K562 (cell line): ENCODE results near the gene MRNIP. TPM values are rescaled to one million over a fixed set of nuclear protein-coding genes. Genes with fewer than 3 reads are reported as not detected.
A peak's percentile ranks its signal among the peaks of the same experiment; 100 is the strongest.

Experiments
- ATAC-seq: fragments of 200-7000 bp; cut with Tn5 transposase; 3 replicates; pipeline ENCODE4 v1.9.1; 2020; ENCODE audit warnings: moderate library complexity
- BruUV-seq: library from RNA; stranded (reverse); fragments of 400-500 nt; replicated peaks from 2 replicates; lab custom pipeline; 2021; lab: Mats Ljungman, UMichigan
- CTCF ChIA-PET: fragments of 300-600 bp; formaldehyde crosslinking; extraction: SDS; loops from one replicate; lab custom pipeline; 2021; ENCODE audit warnings: low intra/inter-chr PET ratio; lab: Yijun Ruan, JAX
- POLR2A ChIA-PET: fragments of 300-600, 350-650 bp; sonication (Branson Sonifier 250); formaldehyde crosslinking; extraction: SDS; loops from one replicate; lab custom pipeline; 2021; ENCODE audit warnings: antibody characterized with exemption, inconsistent platforms; lab: Yijun Ruan, JAX
- DNase-seq, 4 experiments: peaks; one replicate each; pipeline versions ENCODE4 v3.0.0 to v3.0.0-alpha.2; 2011 to 2018; ENCODE audit warnings: low spot score in 3 of 4, mixed read lengths in 3 of 4; ENCODE audit errors: extremely low read depth in 1 of 4
- FAIRE-seq: peaks from 2 replicates; lab custom pipeline; 2011; peaks lifted over from hg19 to GRCh38; lab: Jason Lieb, UNC
- H2AFZ ChIP-seq: 2 replicates; pipeline ENCODE4 v1.6.0; 2011; ENCODE audit warnings: low read depth, low read length, control low read depth, inconsistent platforms
- H3K27ac ChIP-seq: fragments of 200-600 bp; 3 replicates; pipeline ENCODE4 v1.8.0; 2011; ENCODE audit warnings: low read depth, mild to moderate bottlenecking, control low read depth, inconsistent platforms, low read length, moderate library complexity, mixed read lengths; ENCODE audit errors: extremely low read depth
- H3K27me3 ChIP-seq, 2 experiments: fragments of 300-600 bp in 1 of 2; 2 replicates in 1 of 2; 3 replicates in 1 of 2; pipeline versions ENCODE4 v1.6.0 to v1.8.0; 2011; ENCODE audit warnings: inconsistent platforms in 2 of 2, low read length in 2 of 2, mild to moderate bottlenecking in 1 of 2, mixed read lengths in 1 of 2, moderate library complexity in 1 of 2; ENCODE audit not compliant: control insufficient read depth in 2 of 2, insufficient read depth in 2 of 2
- H3K36me3 ChIP-seq: fragments of 300-600 bp; 3 replicates; pipeline ENCODE4 v1.8.0; 2011; ENCODE audit warnings: mild to moderate bottlenecking, low read length, inconsistent platforms; ENCODE audit not compliant: control insufficient read depth, insufficient read depth
- H3K4me1 ChIP-seq, 2 experiments: fragments of 200-600 bp in 1 of 2; replicated peaks in 1 of 2; 2 replicates in 1 of 2; 3 replicates in 1 of 2; pipeline versions ENCODE4 v1.5.1 to v1.8.0; 2011; ENCODE audit warnings: inconsistent platforms in 2 of 2, low read length in 2 of 2, mild to moderate bottlenecking in 1 of 2, mixed read lengths in 1 of 2, moderate library complexity in 1 of 2; ENCODE audit not compliant: control insufficient read depth in 2 of 2, insufficient read depth in 2 of 2
- H3K4me2 ChIP-seq: 2 replicates; pipeline ENCODE4 v1.6.1; 2011; ENCODE audit warnings: low read length, control low read depth, inconsistent platforms, mixed read lengths; ENCODE audit not compliant: insufficient read depth
- H3K4me3 ChIP-seq: fragments of 200-600 bp; sonication (generic), shearing (Covaris generic); 2 replicates; pipeline ENCODE4 v1.5.1; 2016; ENCODE audit warnings: control low read depth, inconsistent platforms
- H3K79me2 ChIP-seq: fragments of 200-600 bp; 3 replicates; pipeline ENCODE4 v1.8.0; 2011; ENCODE audit warnings: low read length, inconsistent platforms; ENCODE audit not compliant: control insufficient read depth, insufficient read depth
- H3K9ac ChIP-seq, 2 experiments: 2 replicates each; pipeline versions ENCODE4 v1.6.0 to v1.6.1; 2011; ENCODE audit warnings: low read depth in 2 of 2, low read length in 2 of 2, control low read depth in 1 of 2, inconsistent platforms in 1 of 2, mild to moderate bottlenecking in 1 of 2, mixed read lengths in 1 of 2; ENCODE audit not compliant: insufficient read depth in 1 of 2
- H3K9me1 ChIP-seq: one replicate; pipeline ENCODE4 v1.6.0; 2011; ENCODE audit warnings: inconsistent platforms, mild to moderate bottlenecking, low read length, moderate library complexity; ENCODE audit not compliant: control insufficient read depth, insufficient read depth
- H3K9me3 ChIP-seq: replicated peaks from 2 replicates; pipeline ENCODE4 v1.5.1; 2011; ENCODE audit warnings: low read depth, low read length, inconsistent platforms; ENCODE audit not compliant: control insufficient read depth, insufficient read depth
- H4K20me1 ChIP-seq: replicated peaks from 2 replicates; pipeline ENCODE4 v1.6.1; 2011; ENCODE audit warnings: low read length, inconsistent platforms, mixed read lengths; ENCODE audit not compliant: control insufficient read depth, insufficient read depth
- ARID3A ChIP-seq: IDR thresholded peaks from 2 replicates; pipeline ENCODE4 v1.6.1; 2012; ENCODE audit warnings: low read depth, low read length, improper control_type of control experiment, borderline replicate concordance
- ATF6 ChIP-seq: sonication (generic); formaldehyde crosslinking; IDR thresholded peaks from 2 replicates; pipeline ENCODE4 v1.4.0; 2020; ENCODE audit warnings: mild to moderate bottlenecking, missing genetic modification reagents
- CBX2 ChIP-seq: fragments of 200-600 bp; sonication (generic); IDR thresholded peaks from one replicate; pipeline ENCODE4 v1.6.1; 2012; ENCODE audit warnings: mild to moderate bottlenecking, low read length, inconsistent platforms; ENCODE audit not compliant: insufficient read depth, poor library complexity, severe bottlenecking
- CHD1 ChIP-seq: fragments of 200-600 bp; sonication (generic); IDR thresholded peaks from one replicate; pipeline ENCODE4 v1.6.1; 2012; ENCODE audit warnings: mild to moderate bottlenecking, moderate library complexity, low read length, inconsistent platforms
- E2F5 ChIP-seq: sonication (generic); formaldehyde crosslinking; IDR thresholded peaks from 2 replicates; pipeline ENCODE4 v1.8.0; 2022; ENCODE audit warnings: mild to moderate bottlenecking, missing genetic modification reagents
- FOXM1 ChIP-seq, 2 experiments: fragments of 450-650 bp in 1 of 2; sonication (generic) in 1 of 2; formaldehyde crosslinking in 1 of 2; IDR thresholded peaks; 2 replicates each; pipeline versions ENCODE4 v1.6.1 to v1.9.0; 2017 to 2022; ENCODE audit warnings: low read depth in 2 of 2, mild to moderate bottlenecking in 2 of 2, missing genetic modification reagents in 1 of 2, moderate library complexity in 1 of 2
- HIVEP1 ChIP-seq: fragments of 250-450 bp; sonication (Bioruptor Pico); IDR thresholded peaks from 2 replicates; pipeline ENCODE4 v1.4.0; 2020; ENCODE audit warnings: mild to moderate bottlenecking
- HNRNPLL ChIP-seq: fragments of 200-400 bp; formaldehyde crosslinking; IDR thresholded peaks from 2 replicates; pipeline ENCODE4 v1.6.1; 2017; ENCODE audit warnings: low read length, low read depth, mild to moderate bottlenecking; ENCODE audit not compliant: poor library complexity, severe bottlenecking
- KAT2B ChIP-seq: IDR thresholded peaks from one replicate; pipeline ENCODE4 v1.6.1; 2012; ENCODE audit warnings: low read depth, mild to moderate bottlenecking, control low read depth, inconsistent platforms, low read length, moderate library complexity
- NEUROD1 ChIP-seq: fragments of 150-350 bp; IDR thresholded peaks from 2 replicates; pipeline ENCODE4 v1.6.1; 2014; ENCODE audit warnings: borderline replicate concordance, low read length, low read depth; ENCODE audit not compliant: partially characterized antibody
- NFIX ChIP-seq: fragments of 250-450 bp; sonication (Bioruptor Pico); IDR thresholded peaks from 2 replicates; pipeline ENCODE4 v1.4.0; 2020; ENCODE audit warnings: low read depth, mild to moderate bottlenecking, moderate library complexity
- RCOR1 ChIP-seq, 2 experiments: IDR thresholded peaks; 2 replicates each; pipeline ENCODE4 v1.6.1; 2012; ENCODE audit warnings: low read depth in 2 of 2, low read length in 2 of 2, borderline replicate concordance in 1 of 2, improper control_type of control experiment in 1 of 2
- SIRT6 ChIP-seq: IDR thresholded peaks from one replicate; pipeline ENCODE4 v1.6.1; 2012; ENCODE audit warnings: low read depth, mild to moderate bottlenecking, control low read depth, inconsistent platforms, low read length, moderate library complexity
- TCF3 ChIP-seq: sonication (generic); formaldehyde crosslinking; IDR thresholded peaks from 2 replicates; pipeline ENCODE4 v1.4.0; 2020; ENCODE audit warnings: mild to moderate bottlenecking, missing genetic modification reagents
- ZNF316 ChIP-seq: fragments of 450-650 bp; IDR thresholded peaks from 2 replicates; pipeline ENCODE4 v1.6.1; 2016
- ZNF780A ChIP-seq: fragments of 250-450 bp; sonication (Bioruptor Pico); IDR thresholded peaks from 2 replicates; pipeline ENCODE4 v1.5.0; 2021; ENCODE audit warnings: mild to moderate bottlenecking
- WGBS: fragments of 100-300 bp; shearing (Covaris generic); methylation state at CpG from one replicate; pipeline ENCODE4 v1.1.6; 2016; ENCODE audit warnings: low coverage, mixed read lengths; ENCODE audit not compliant: insufficient coverage; ENCODE audit errors: missing lambda C conversion rate; 5-methylcytosine and 5-hydroxymethylcytosine counted together
- in situ Hi-C: fragments of 300-500 bp; cut with MboI; formaldehyde crosslinking; loops from 4 replicates; pipeline ENCODE4 v1.15.0; 2018; ENCODE audit warnings: inconsistent platforms, mixed read lengths
- intact Hi-C: fragments of 100-400 bp; cut with micrococcal nuclease; formaldehyde crosslinking; loops from 2 replicates; pipeline ENCODE4 v1.14.2; 2022
- polyA plus RNA-seq, 8 experiments: library from polyadenylated mRNA; depleted of rRNA in 4 of 8; stranded (reverse) in 5 of 8; unstranded in 3 of 8; fragments of >200 nt; fragmentation: Nextera tagmentation in 2 of 8; fragmentation: Illumina TruSeq in 1 of 8; extraction: Ambion mirVana in 2 of 8; extraction: Trizol in 1 of 8; gene quantifications; 2 replicates each; pipeline versions ENCODE4 v1.2.1 to v1.2.3, GENCODE V29; 2011 to 2014; ENCODE audit warnings: inconsistent platforms in 1 of 8, missing spikeins in 1 of 8
- total RNA-seq, 7 experiments: library from RNA; depleted of rRNA in 6 of 7; stranded (reverse); fragments of >200 nt in 6 of 7; fragmentation: Illumina TruSeq in 2 of 7; extraction: Trizol in 2 of 7; gene quantifications; 2 replicates each; pipeline versions ENCODE4 v1.2.1 to v1.2.3, GENCODE V29; 2011 to 2021; ENCODE audit warnings: low replicate concordance in 1 of 7

MRNIP gene
- total and polyA plus RNA-seq, 9 of the 15 experiments (the other 6 are each of a cell fraction or from before 2014, with no cell fraction given): 3.6 to 39.0 (median 16.8) TPM

- Histone ChIP-seq H3K27ac (peak within 1 kb of the TSS; percentile 88), H3K9ac (peak within 1 kb of the TSS; percentile 84 to 91), H3K4me3 (peak within 1 kb of the TSS; percentile 76), H3K36me3 (peaks cover 28% of the 10 kb centered on the region; the same call in 2 of the 3 replicates), H3K79me2 (peaks cover 47% of the 10 kb centered on the region), H3K9me1 (peaks cover 6% of the 10 kb centered on the region), H3K27me3 (no peaks in the 10 kb centered on the region), H4K20me1 (no peaks in the 10 kb centered on the region), H3K4me2 (peak within 1 kb of the TSS; percentile 83), H3K4me1 (peaks cover 23 to 62% of the 10 kb centered on the region in 2 experiments), H2AFZ (peak within 1 kb of the TSS; percentile 84), H3K9me3 (no peaks in the 10 kb centered on the region)
- in situ Hi-C loops (no loop called here), intact Hi-C loops (loop anchor here (5.0 kb wide), 2 partner anchors 39 to 101 kb away; partner anchors contain the start of gene TBC1D9B)
- ChIA-PET CTCF (no interaction called here), POLR2A (interaction anchor here (0.6 to 2.2 kb wide), 5 partner anchors 9 to 125 kb away, joined by 3 to 18 read pairs (median 3); partner anchors contain the start of genes CBY3 and SQSTM1)
- 0% methylated on average over 25 of the region's 108 CpGs for WGBS
- no TSS peak for BruUV-seq
- DNase-seq (peak; percentile 80 to 91 (median 84)), FAIRE-seq (peak; percentile 48), ATAC-seq (peak; percentile 82)
- TF ChIP-seq ZNF780A (CRISPR knock-in tag) (no peak), TCF3 (CRISPR knock-in tag) (no peak), CBX2 (no peak), HIVEP1 (CRISPR knock-in tag) (no peak), CHD1 (peak; percentile 54), HNRNPLL (peak; percentile 41), NFIX (no peak), KAT2B (no peak), ATF6 (CRISPR knock-in tag) (no peak), ZNF316 (no peak), NEUROD1 (peak; percentile 99), RCOR1 (IDR thresholded peaks at IDR 0.05; ENCODE audit: borderline replicate concordance in 1 of 2, low read depth in 2 of 2, low read length in 2 of 2) (peak in 1 of 2 experiments; percentile 71; a peak in 1 of 4 replicates), FOXM1 (IDR thresholded peaks at IDR 0.05; ENCODE audit: low read depth) (no peak), FOXM1 (CRISPR knock-in tag; IDR thresholded peaks at IDR 0.05; ENCODE audit: low read depth) (no peak), E2F5 (CRISPR knock-in tag) (no peak), ARID3A (no peak), SIRT6 (no peak)
These were observed 52.2 kb downstream of the MRNIP start, which contains the start of gene MGAT4B for GRCh38 chr5:179806250-179807048. TSS of gene MGAT4B (minus strand) at chr5:179806866. CDS start at chr5:179806583, 283 bp downstream.
